ENCODE data around the gene NCLN.
"Not testable (repeated sequence)": the region's sequence is repeated elsewhere in the genome, so short reads cannot be mapped to it uniquely, and the experiment has no call there.

NCLN gene

GRCh38 chr19:3185461-3186159 is at the start of gene NCLN:
NCLN (plus strand) TSS chr19:3185930; CDS start chr19:3186031, 101 bp downstream.
- peak; percentile 76 for DNase-seq (ENCODE audit: low spot score)

GRCh38 chr19:3135961-3136683 is 49.6 kb upstream of the NCLN start, which contains the start of gene GNA15:
GNA15 (plus strand) TSS chr19:3136033; CDS start chr19:3136451, 418 bp downstream.
- no peak for DNase-seq (ENCODE audit: low spot score)

GRCh38 chr19:3136684-3137055 is 49.1 kb upstream of the NCLN start:
- DNase-seq (ENCODE audit: low spot score): no peak

DNA sequence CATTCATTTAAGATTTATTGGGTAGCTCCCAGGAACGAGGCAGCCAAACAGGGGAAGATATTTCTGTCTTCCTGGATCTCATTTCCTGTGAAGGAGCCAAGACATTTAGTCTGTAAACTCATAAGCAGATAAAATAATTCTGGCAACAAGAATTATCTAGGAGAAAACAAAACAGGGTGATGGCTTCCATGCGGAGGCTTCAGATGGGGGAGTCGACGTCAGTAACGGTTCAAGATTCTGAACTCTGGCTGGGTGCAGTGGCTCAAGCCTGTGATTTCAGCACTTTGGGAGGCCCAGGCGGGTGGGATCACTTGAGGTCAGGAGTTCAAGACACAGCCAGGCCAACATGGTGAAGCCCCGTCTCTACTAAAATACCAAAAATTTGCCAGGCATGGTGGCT is 48.6 kb upstream of the NCLN start:
- DNase-seq (ENCODE audit: low spot score): no peak

DNA sequence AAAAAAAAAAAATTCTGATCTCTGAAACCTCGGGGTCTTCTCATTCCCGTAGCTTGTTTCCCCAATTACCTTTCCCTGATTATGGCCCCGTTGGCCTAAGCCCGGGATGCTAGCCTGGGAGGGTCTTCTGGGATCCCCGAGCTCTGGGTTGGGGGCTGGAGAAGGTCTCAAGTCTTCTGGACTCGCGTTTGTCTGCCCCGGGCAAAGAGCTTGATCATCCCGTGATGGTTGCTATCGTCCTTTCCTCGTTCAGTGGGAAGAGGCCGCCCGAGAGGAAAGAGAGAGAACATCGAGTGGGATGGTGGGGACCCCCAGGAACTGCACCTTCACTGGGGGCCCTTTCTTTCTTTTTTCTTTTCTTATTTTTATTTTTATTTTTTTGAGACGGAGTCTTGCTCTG is 47.5 kb upstream of the NCLN start:
- no peak for DNase-seq (ENCODE audit: low spot score)

DNA sequence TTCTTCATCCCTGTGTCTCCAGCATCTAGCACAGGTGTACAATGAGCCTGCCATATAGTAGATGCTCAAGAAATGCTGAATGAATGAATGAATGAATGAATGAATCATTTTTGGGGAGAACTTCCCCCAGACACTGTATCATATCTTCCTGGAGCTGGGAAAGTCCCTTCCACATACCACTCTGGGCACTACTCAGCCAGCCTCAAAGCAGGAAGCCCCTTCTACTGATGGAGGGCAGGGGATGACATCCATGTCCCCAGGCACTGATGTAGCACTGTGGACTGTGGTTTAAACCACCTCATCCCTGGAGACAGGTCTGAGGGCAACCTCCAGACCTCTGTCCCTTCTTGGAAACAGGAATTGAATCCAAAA is 45.1 kb upstream of the NCLN start:
- no peak for DNase-seq (ENCODE audit: low spot score)

- DNase-seq (ENCODE audit: low spot score): no peak
Measured at GRCh38 chr19:3142292-3142670, 43.4 kb upstream of the NCLN start.

DNA sequence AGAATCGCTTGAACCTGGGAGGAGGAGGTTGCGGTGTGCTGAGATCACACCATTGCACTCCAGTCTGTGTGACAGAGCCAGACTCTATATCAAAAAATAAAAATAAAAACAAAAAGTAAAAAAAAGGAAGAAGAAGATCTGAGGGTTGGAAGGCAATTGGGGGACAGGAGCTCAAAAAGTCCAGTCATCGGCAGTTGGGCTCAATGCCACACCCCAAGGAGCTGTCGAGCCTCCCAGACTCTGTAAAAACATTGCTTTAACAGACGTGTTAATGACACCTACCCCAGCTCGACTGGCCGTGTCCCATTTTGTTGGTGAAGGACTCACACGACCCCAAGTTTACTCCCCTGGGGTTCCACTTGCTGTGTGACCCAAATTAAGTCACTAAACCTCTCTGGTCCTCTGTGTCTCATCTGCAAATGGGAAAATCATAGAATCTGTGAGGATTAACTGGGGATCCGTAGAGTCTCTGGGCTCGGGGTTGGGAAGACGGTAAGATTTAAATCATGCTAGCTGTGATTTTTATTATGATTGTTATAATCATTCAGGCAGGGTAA is 42.9 kb upstream of the NCLN start:
- no peak for DNase-seq (ENCODE audit: low spot score)

DNA sequence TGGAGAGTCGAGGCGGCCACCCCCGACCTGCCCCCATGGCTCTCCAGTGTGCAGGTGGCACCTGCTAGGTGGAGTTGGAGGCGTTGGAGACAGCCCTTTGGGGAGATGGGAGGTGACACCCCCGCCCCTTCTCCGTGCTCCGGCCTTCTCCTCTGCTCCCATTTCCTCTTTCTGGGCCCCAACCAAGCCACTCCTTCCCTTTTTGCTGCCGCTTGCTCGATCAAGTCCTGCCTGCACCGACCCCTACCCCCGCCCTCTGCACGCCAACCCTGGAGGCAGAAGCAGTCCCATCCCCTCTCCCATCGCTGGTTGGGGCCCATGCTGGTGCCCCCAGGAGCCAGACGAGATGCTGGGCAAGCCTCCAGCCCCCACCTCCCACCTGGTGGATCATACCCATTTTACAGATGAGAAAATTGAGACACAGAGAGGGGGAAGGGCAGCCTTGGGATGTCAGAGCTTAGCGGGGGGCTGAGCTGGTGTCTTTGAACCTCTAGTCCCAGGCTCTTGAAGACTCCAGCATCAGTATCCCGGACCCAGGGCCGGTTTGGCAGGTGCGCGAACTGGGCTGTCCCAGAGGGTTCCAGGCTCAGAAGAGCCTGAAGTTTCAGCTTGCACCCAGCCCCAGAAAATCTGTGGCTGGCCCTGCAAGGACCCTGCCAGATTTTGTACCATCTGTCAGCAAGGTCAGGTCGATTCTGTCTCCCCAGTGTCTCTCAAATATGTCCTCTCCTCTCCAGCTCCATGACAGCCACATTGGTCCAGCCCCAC is 39.6 kb upstream of the NCLN start:
- DNase-seq (ENCODE audit: low spot score): no peak

GRCh38 chr19:3146677-3147100 is 39.0 kb upstream of the NCLN start:
- peak; percentile 50 for DNase-seq (ENCODE audit: low spot score)

- no peak for DNase-seq (ENCODE audit: low spot score)
Measured at GRCh38 chr19:3148503-3148902, 37.2 kb upstream of the NCLN start.

DNA sequence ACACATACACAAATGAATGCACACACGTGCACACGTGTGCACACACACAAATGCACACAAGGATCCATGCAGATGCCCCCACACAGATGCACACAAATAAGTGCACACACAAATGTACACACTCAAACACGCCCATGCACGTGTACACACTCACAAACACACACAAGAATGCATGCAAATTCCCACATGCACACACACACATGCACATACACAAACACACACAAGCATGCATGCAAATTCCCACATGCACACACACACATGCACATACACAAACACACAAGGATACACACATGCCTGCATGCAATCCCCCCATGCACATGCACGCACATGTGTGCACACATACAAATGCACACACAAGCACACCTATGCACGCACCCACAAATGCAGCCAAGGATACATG is 36.6 kb upstream of the NCLN start:
- DNase-seq (ENCODE audit: low spot score): no peak

- DNase-seq (ENCODE audit: low spot score): no peak
Measured at GRCh38 chr19:3149526-3150505, 35.9 kb upstream of the NCLN start.

DNA sequence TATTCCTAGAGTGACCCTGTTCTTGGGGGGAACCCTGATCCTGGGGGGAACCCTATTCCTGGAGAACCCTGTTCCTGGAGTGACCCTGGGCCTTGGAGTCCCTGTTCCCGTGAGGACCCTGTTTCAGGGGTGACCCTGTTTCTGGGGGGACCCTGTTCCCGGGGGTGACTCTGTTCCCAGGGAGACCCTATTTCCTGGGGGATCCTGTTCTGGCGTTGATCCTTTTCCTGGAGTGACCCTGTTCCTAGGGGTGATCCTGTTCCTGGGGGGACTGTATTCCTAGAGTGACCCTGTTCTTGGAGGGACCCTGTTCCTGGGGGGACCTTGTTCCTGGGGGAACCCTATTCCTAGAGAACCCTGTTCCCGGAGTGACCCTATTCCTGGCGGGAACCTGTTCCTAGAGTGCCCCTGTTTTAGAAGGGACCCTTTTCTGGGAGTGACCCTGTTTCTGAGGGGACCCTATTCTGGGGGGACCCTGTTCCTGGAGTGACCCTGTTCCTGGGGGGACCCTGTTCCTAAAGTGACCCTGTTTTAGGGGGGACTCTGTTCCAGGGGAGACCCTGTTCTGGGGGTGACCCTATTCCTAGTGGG is 34.9 kb upstream of the NCLN start:
- no peak for DNase-seq (ENCODE audit: low spot score)

DNA sequence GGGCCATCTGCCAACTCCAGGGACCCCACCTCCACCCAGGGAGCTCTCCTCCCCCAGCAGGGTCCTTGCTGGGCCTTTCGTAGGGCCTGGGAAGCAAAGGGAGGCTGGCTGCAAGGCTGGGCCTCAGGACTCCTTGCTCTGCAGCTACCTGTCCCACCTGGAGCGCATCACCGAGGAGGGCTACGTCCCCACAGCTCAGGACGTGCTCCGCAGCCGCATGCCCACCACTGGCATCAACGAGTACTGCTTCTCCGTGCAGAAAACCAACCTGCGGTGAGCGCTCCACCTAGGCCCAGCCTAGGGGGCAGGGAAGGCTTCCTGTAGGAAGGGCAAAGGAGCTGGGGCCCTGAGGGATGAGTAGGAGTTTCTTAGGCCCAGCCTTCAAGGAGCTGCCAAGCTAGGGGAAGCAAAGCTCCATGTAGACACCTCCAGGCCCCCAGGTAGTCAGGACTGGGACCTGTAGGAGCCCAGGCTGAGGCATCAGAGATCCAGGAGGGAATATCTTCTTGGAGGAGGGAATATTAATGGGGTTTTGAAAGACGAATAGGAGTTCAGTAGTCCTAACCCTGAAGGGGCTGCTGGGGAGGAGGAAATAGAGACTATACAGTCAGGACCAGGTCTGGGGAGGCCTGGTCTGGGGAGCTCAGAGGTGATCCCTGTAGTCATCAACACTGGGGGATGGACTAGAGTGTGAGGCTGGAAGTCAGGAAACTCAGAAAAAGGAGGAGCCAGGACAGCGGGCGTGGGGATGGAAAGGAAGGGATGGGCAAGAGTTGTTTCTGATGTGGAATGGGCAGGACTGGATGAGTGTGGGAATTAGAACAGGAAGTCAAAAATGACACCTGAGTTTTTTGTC is 33.9 kb upstream of the NCLN start:
- no peak for DNase-seq (ENCODE audit: low spot score)

DNA sequence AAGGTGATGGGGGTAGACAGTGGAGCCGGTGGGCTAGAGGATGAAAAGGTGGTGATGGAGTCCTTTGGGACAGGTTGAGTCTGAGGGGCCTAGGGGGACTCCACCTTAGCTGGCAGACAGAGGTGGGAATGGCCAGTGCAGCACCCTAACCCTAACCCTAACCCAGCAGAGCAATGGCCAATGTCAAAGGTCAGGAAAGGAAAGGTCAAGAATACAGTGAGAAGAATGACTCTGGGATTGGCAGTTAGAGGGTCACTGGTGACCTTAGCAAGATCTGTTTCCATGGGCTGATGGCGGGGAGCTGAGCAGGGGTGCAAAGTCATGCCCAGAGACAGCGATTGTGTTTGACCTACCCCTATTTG is 33.3 kb upstream of the NCLN start:
- DNase-seq (ENCODE audit: low spot score): no peak

- no peak for DNase-seq (ENCODE audit: low spot score)
Measured at GRCh38 chr19:3153286-3154230, 32.2 kb upstream of the NCLN start.

GRCh38 chr19:3154447-3154846 is 31.3 kb upstream of the NCLN start:
- DNase-seq (ENCODE audit: low spot score): not testable (repeated sequence)

All from HuH-7 (cell line).